HG02884 (cell line): ENCODE results near the gene CDKN2B.
"Not testable (repeated sequence)": the region's sequence is repeated elsewhere in the genome, so short reads cannot be mapped to it uniquely, and the experiment has no call there.

Experiments
- ATAC-seq: cut with Tn5 transposase; IDR thresholded peaks from one replicate; pipeline ENCODE4 v1.9.1; 2021; ENCODE audit warnings: mild to moderate bottlenecking, moderate library complexity; ENCODE audit not compliant: unreplicated experiment

CDKN2B gene, protein sequence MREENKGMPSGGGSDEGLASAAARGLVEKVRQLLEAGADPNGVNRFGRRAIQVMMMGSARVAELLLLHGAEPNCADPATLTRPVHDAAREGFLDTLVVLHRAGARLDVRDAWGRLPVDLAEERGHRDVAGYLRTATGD

DNA sequence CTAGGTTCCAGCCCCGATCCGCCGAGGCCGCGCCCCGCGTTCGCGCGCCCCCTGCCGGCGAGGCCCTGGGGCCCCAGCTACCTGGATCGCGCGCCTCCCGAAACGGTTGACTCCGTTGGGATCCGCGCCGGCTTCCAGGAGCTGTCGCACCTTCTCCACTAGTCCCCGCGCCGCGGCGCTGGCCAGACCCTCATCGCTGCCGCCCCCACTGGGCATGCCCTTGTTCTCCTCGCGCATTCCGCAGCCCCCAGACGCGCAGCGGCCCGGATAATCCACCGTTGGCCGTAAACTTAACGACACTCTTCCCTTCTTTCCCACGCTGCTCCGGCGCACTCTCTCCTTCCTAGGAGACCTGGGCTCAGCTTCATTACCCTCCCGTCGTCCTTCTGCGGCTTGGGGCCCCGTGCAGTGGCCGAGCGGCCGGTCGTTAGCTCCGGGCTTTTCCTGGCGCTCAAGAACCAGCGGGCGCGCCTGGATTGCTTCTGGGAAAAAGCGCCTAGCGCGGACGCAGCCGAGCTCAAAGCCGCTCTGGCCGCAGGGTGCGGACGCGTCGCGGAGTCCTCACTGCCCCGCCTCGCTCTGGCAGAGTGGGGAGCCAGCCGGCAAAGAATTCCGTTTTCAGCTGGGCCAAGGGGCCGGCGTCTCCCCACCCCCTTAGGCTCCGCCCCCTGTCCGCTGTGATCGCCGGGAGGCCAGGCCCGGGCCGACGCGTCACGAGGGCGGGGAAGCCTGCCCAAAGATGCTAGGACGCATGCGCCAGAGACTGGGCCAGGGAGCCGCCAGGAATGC, at the start of gene CDKN2B:
TSS of gene CDKN2B (minus strand) at position 589 of the 789 bp plus-strand sequence. CDS start at position 237, 352 bp downstream.
- ATAC-seq: peak; percentile 94

DNA sequence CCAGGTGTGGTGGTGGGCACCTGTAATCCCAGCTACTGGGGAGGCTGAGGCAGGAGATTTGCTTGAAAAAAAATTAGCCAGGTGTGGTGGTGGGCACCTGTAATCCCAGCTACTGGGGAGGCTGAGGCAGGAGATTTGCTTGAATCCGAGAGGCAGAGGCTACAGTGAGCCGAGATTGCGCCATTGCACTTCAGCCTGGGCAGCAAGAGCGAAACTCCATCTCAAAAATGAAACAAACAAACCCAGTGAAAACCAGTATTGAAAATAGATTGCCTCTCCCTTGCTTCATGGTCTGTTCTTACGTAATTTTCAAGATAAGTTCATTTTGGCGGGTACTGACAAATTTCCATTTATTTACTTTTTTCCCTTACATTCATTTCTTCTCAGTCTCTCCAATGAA, 48.9 kb upstream of the CDKN2B start:
- ATAC-seq: not testable (repeated sequence)

DNA sequence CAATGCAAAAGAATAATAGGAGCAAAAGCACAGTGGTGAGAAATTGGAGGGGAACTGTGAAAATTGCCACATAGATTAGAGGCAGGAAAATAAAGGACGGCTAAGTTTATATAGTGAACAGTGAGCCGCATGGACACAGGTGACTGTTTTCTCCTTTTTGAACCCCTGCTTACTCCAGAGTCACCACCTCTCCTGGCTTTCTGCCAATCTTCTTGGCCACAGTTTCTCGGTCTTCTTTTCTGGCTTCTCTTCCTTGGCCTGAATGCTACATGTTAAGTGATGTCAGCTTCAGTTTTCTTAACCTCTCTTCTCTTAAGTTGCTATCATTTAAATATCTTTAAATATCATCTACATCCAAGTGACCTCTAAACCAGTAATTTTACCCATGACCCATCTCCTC, 47.3 kb upstream of the CDKN2B start:
- no peak for ATAC-seq

DNA sequence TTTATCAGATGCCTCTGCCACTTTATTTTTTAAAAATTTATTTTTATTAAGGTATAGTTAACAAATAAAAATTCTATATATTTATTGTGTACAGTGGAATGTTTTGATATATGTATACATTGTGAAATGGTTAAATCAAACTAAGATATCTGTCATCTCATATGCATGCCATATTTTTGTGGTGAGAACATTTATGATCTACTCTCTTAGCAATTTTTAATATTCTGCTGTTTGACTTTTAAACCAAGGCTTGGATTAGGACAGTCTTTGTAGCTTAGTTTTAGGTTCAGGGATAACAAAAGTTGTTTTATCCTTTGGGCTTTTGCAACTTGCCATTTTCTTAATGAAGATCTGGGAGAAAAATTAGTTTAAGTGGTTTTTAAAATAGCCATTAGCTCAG, 46.0 kb upstream of the CDKN2B start:
- no peak for ATAC-seq

DNA sequence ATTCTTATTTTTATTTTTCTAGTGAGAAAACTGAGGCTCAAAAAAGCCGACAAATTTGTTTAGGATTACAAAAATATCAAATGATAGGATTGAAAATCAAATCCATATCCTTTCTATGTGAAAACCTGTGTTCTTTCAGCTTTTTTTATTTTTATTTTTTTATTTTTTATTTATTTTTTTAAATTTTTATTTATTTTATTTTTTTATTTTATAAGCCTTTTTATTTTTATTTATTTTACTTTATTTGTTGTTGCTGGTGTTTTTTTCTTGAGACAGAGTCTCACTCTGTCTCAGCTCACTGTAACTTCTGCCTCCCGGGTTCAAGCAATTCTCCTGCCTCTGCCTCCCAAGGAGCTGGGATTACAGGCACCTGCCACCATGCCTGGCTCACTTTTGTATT, 45.4 kb upstream of the CDKN2B start:
- no peak for ATAC-seq

DNA sequence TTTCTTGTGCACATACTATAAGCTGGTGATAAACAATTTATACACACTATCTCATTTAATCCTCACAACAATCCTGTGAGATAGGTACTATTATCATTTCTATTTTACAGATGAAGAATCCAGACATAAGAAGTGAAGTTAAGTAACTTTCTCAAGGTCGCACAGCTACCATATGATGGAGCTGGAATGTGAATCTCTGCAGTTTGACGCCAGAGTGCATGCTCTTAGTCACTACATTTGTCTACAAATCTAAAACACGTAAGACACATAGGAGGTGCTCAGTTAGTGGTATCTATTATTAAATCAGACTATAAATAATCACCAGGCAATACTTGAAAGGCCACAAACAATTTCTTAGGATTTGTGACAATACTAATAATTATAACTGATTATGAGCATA, 45.0 kb upstream of the CDKN2B start:
- ATAC-seq: no peak

DNA sequence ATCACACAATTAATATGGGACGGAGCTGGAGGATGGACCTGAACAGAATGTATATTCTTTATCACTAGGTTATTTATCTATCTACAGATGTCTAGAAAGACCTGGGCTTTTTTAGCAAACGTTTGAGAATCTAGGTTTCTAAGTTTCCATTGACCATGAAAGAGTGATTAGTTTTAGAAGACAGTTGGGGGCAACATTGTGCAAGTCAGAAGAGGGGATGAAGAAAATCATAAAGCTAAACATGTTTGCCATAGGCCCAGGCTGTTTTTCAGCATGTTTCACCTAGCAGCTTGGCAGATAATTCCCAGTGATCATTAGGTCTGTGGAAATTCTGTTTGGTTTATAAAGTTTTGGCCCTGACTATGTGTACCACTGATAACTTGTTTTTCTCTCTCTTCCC, 44.1 kb upstream of the CDKN2B start:
- ATAC-seq: no peak

DNA sequence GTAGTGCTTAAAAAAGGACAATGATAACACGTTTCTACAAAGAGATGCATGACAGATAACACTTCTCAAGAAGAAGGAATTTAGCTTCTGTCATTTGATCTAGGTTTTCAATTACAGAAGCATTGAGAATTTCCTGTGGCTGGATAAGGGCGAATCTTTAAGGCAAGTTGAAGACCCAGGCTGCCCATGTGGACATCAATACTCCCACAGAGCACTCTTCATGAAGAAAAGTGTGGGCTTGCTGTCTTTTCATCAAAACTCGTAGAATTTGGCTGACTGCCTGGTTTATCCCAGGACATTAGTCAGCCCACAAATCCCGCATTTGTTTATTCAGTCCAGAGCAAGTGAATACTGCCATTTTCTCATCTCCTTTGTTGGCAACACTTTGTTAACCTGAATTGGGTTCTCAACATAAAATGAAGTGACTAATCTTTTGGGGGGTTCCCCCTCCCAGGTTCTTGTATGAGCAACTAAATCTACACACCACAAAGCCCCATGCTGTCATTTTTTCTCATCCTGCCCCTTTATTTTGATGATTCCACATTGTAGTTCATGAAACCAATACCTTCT, 43.4 kb upstream of the CDKN2B start:
- no peak for ATAC-seq

DNA sequence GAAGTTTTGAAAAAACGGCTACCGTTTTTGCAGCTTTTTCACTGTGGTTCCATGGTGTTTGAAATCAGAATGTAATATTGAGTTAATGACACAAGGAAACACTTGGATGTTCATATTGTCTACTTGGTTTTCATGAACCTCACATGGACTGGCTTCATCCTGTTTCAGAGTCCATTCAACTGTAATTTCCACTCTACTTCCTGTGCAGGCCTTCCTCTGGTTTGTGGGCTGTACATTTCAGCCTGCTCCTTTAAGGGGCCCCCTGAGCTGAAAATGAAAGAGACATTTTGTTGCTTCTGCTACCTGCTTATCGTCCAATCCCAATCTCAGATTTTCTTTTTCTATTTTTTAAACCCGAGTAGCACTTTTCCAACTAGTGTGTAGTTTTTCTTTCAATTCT, 41.8 kb upstream of the CDKN2B start:
- peak; percentile 80 for ATAC-seq

DNA sequence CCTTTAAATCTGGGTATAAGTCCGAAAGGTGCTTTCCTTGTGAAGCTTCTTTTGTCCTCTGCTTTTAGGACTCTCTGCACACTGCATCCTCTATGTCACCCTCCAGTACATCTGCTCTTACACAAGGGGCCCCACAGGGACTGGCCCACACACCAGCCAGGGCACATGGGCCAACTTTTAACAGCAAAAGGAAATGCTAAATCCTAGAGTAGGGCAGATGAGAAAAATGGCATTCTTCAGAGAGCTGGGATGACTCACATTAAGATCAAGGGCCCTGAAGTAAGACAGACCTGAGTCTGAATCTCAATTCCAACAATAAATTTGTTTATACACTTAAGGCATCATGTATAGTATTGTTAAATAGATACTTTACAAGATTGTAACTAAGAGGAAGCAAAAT, 40.3 kb upstream of the CDKN2B start:
- ATAC-seq: no peak

DNA sequence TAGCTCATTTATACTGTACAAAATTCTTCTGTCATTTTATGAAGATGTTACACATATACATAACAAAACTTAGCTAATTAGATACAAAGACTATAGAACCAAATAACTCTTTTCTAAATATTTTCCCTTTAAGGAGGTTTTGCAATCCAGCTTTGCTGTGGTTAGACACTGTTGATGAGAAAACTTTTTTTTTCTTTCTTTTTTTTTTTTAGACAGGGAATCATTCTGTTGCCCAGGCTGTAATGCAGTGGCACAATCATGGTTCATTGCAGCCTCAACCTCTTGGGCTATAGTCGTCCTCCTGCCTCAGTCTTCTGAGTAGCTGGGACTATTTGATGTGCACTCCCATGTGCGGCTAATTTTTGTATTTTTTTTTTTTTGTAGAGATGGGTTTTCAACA, 38.5 kb upstream of the CDKN2B start:
- no peak for ATAC-seq

DNA sequence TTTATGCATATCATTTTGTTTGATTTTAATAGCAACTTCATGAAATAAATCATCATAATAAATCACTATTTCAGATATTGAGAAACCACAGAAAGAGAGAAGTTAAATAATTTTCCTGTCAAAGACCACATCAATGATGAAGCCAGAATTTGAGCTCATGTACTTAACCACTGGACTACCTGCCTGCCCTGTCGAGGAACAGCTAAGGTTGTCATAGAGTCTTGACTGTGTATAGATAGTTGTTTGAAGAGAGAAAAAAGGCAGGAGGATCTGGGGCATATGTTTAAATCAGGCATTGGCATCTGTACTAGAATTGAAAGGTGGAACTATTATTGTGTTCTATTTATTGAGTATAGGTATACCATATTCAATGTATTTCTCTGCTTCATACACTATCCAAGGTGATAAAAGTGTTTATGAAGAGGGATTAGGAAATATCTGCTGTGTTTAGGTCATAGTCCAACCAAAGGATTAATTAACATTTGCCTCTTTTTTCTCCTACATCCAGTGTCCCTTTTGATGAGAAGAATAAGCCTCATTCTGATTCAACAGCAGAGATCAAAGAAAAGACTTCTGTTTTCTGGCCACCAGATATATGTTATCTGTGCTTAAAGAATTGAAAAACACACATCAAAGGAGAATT, 37.3 kb upstream of the CDKN2B start:
- ATAC-seq: no peak

DNA sequence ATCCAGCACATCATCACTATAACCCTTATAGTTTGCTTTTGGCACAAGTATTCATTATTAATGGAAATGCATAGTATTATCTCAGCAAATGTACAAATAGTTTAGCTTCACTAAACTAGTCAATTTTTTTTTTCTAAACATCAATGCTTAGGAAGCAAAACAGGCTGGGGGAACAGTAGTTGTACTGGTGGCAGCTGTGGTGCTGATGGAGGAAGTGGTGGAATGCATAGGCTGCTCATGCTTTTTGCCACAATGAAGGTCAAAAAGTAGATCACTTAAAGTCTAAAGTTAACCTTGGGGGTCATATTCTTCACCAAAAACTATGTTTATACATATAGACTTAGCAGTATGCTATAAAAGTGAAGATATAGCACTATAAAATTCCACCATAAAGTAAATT, 36.3 kb upstream of the CDKN2B start:
- ATAC-seq: no peak

DNA sequence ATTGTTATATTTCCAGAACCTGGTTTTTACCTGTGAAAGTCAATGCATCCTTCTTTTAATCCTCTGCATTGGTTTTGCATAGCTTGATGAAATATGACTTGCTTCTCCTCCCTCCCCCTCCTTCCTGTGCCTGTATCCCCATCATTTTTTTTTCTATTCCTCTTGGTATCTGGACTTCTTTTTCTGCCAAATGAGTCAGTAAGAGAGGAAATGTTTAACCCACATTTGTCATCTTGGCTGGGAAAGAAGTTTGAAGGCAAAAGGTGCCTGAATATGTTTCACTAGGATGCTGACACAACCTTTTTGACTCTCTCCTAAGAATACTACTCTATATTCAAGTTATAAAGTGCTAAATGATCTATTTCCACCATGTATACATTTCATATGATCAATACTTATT, 35.5 kb upstream of the CDKN2B start:
- ATAC-seq: no peak

DNA sequence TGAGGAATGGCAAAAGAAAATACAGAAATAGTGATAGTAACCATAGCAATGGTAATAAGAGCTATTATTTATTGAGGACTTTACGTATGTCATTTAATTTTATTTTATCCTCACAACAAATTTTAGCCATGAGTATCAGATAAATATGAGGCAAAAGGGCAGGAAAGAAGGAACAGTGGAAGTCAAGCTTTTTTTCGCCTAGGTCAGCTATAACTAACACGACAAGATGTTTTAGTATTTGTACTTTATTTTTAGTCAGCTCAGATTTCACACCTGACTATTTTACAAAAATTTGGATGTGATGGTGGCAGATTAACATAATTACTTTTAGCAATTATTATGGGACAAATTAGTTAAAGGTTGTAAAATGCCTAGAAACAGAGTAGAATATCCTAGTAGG, 34.8 kb upstream of the CDKN2B start:
- no peak for ATAC-seq

DNA sequence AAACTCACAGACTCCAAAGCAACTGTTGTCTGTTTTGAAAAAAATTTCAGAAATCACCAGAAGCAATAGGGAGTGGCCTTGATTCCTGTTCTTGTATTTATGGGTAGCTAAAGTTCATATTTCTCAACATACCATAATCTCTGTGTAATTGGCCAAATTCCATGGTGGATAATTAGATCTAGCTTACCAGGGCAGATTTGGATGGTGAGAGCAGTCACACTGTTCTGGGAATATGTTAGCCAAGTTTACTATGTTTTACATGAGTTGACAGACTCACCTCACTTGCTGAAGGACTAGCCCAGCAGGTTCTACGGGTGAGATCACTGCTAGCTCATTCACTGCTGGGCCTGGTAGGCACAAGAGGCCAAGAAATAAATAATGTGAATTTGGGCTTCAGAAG, 32.7 kb upstream of the CDKN2B start:
- ATAC-seq: no peak

DNA sequence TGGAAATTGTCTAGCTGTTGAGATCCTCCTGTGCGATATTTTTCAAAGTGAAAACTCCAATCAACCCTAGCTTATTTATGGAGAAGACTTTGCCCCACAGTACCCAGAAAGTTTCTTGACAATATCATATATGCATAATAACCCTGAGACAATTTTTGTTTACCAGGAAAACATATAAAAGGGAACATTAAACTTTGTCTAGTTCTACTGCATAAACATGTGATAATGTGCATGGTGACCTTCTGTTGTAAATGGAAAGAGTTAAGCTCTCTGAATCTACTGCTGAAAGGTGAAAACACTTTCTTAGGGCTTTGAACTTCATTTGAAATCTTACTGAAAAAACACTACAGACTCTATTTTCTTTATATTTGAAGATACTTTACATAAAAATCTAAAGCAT, 32.2 kb upstream of the CDKN2B start:
- ATAC-seq: no peak

DNA sequence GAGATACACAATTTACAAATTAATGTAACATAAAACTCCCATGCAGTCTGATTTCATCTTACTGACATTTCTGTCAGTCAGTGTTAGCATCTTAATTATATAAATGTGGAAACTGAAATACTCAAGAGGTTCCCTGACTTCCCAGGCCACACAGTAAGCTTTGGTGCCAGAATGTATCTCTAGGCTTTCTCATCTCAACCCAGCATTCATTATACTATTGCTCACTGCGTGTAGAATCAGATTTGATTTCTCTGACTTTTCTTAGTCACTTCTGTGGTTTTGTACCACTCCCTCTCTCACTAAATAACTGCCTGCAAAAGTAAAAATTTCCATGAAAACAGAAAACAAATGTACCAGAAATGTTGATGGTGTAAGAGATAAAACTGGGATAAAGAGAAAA, 31.7 kb upstream of the CDKN2B start:
- ATAC-seq: no peak

DNA sequence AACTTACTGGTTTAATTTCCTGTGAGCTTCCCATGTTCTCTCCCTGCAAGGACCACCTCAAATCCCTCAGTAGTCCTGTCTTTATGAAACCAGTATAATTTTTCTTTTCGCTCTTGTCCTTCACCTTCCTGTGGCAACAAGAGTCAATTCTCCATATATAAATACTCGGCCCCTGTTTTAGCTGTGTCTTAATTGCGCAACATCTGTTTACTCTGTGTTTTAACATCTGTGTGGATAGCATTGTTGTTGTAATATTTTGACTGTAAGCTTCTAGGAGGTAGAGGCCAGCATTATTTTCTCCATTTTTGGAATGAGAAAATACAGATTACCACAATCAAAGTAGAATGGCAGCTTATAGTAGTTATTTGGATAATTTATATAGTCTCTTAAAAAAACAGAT, 30.2 kb upstream of the CDKN2B start:
- no peak for ATAC-seq

DNA sequence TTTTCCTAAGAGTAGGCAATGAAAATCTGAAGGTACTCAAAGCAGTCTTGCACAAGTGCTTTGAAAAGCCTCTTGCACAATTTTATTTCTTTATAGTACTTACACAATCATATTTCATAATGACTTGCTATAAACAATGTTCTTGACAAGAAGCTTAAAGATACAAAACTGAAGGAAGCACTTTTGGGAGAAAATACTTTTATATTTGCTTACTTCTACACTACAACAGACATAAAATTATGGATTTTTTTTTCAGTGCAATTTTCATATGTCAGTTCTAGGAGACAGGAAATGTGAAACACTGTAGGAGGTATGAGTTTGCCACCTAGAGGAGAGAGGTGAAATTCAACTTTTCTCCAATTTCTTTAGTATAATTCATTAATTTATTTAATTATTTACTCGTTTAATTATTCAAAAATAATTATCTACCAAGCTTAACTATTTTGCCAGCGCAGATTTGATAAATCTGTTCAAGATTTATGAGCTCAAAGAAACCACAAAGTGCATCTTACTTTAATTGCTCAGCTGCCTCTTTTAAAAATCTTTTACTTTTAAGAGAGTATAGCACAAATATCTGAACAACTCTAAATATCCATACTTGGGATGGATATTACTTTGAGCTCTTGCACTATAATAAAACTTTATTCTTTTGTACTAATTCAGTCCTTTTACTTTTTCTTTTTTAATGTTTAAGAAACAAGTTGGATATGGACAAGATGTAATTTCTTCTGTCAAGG, 29.0 kb upstream of the CDKN2B start:
- ATAC-seq: no peak

DNA sequence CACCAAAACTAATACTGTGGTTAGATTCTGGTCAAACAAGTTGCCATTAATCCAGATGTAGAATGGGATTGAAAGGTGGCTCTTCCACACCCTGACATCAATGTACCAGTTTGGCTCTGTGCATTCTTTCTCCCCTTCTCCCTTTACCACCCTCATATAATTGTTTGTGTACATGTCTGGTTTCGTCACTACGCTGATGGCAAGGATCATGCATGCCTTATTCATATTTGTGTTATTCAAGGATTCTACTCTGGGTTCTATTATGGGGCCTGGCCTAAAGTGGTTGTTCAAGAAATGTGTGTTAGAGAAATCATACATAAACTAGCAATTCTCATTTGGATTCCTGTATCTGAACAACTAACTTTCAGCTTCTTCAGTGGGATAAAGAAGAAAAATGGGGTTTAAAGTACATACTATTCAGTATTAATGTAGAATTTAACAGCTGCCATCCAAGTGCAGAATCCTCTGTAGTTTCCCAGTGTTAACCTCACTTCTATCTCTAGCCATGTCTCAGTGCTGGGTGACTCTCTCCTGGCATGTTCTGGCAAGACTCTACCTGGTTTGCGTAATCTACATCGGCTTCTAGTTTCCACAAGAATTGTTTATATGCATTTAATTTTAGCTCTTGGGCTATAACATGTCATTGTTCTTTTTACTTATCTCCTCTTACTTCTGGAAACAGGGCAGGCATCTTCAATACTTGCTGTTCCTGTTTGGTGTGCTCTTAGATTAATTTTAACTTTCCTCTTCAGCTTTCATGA, 27.9 kb upstream of the CDKN2B start:
- no peak for ATAC-seq
